Renal cortical epithelial cell (primary cell): Measurements from ENCODE around the gene PDIA6. TPM values are rescaled to one million over a fixed set of nuclear protein-coding genes. Genes with fewer than 3 reads are reported as not detected.

ENCODE experiments used
- DNase-seq: peaks from one replicate; pipeline ENCODE4 v3.0.0-alpha.2; 2011; ENCODE audit warnings: low read depth
- total RNA-seq: library from RNA; depleted of rRNA; stranded (reverse); fragments of >200 nt; gene quantifications from 2 replicates; pipeline ENCODE4 v1.2.3, GENCODE V29; 2014

The PDIA6 gene
- total RNA-seq, 1 donor from 2014 or later = 555 TPM

GRCh38 chr2:10764096-10764785 lies 48.3 kb downstream of the PDIA6 start:
- DNase-seq = no peak

DNA sequence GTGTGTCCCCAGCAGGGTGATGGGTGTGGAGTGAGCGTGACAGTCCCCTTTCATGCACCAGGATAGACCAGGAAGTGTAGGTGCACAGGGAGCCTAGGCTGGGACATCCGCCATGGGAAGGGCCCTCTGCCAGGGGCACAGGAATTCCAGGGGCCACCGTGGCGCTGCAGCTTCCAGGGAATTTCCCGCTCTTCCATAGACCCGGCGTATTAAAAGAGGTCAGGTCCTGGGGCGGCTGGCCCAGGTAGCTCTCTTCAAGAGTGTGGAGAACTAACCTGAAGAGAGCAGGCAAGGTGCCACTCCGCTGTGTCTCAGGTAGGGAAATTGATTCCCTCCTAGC lies 49.2 kb downstream of the PDIA6 start:
- DNase-seq = no peak

- peak; percentile 14 for DNase-seq
Observed at GRCh38 chr2:10762651-10763460, 49.7 kb downstream of the PDIA6 start.

- DNase-seq = no peak
Observed at GRCh38 chr2:10761591-10761990, 51.0 kb downstream of the PDIA6 start.

DNA sequence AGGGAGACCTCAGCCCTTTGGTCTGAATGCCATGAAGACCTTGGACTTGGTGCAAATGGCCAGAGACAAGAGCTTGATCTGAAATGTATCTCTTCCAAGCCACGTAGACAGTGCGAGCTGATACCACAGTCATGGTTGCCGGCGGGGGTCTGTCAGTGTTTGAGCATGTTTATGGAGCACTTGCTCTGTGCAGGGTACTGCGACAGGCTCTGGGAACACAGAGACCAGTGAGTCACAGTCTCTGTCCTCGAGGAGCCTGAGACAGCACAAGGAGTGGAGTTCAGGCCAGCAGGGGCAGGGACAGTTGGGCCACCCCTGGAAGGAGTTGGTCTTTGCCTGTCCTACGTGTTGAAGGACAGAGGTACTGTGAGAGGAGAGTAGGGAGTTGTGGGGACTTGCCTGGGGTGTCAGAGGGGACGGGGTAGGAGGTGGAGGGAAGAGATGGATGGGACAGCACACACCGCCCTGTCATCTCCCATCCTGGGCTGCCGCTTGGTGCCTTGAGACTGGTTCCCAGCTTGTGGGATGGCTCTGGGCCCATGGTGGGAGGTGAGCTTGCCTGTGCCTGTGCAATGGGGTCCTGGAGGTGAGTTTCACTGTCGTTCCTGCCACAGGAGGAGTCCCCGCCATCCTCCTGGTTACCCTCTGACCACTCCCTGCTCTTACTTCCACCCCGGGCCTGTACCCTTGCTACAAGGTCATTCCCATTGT lies 51.6 kb downstream of the PDIA6 start:
- DNase-seq = no peak

DNA sequence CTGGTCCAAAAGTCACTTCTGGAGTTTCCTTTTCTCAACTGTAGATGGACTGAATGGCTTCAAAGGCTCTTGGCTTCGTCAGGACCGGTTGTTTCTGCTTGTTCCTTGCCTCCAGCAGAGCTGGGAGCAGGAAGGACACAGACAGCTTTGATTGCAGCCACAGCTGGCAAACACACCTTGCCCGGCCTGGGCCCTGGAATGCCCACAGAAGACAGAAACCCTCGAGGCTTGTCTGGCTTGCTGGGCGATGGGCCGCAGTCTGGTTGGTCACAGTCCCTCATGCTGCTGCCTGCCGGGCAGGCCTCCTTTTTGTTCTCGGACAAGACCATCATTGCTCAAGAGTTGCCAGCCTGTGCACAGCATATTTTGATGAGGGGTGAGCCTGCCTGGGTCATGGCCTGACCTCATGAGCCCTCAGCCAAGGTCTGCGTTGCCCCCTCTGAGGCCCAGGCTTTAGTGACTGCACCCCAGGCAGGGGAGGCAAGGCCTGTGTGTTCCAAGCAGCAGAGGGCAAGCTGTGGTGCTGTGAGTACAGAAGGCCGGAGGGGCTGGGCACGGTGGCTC lies 53.4 kb downstream of the PDIA6 start:
- no peak for DNase-seq

GRCh38 chr2:10757814-10758286 lies 54.7 kb downstream of the PDIA6 start:
- DNase-seq = no peak

DNA sequence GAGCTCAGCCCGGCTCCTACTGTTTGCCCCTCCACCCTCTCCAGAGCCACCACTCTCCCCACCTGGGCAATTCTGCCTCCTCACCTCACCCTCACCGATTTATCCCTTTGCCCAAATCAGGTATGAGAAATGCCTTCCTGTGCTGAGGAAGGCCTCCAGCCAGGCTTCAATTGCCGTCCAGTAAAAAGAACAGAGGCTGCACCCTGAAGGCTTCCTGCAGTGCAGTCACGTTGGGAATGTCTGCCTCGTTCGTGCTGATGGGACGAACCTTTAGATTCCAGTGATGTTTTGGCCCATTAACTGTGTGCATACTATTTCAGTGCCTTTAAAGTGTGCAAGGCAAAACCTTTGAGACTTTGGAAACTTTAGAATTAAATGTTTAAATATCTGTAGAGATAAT lies 57.0 kb downstream of the PDIA6 start:
- DNase-seq = no peak

GRCh38 chr2:10753876-10754275 lies 58.7 kb downstream of the PDIA6 start:
- DNase-seq = no peak

DNA sequence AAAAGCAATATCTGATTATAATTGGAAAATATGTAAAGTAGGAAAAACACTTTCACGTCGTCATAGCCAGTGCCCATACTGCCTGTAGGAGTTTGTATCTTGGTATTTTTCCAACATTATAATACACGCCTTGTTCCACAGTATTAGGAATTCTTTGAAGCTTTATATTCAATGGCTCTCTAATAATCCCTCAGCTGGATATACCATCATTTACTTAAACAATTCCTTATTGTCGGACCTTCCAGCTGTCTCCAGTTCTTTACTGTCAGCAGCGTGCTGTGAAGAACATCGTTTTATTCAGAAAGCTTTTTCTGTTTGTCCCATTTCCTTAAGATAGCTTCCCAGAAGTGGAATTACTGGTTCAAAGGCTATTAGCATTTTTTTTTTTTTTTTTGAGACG lies 59.4 kb downstream of the PDIA6 start:
- DNase-seq = no peak

DNA sequence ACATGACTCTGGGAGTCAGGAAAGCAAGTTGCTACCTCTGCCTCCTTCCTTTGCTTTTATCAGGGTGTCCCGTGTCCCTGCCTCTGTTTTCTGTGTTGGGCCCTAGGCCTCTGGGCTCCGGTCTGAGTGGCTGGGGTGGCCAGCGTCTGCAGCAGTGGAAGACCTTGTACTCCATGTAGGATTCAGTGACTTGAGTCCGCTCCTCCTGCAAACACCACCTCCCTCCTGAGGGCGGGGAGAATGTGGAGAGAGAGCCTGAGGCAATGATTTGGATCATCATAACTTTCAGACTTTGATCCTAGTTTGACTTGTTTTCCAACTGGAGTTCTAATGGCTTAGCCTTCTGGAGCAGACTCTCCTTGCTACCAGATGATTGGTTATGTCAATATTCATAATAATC lies 60.3 kb downstream of the PDIA6 start:
- DNase-seq = no peak

- DNase-seq = no peak
Observed at GRCh38 chr2:10750610-10751009, 62.0 kb downstream of the PDIA6 start.

DNA sequence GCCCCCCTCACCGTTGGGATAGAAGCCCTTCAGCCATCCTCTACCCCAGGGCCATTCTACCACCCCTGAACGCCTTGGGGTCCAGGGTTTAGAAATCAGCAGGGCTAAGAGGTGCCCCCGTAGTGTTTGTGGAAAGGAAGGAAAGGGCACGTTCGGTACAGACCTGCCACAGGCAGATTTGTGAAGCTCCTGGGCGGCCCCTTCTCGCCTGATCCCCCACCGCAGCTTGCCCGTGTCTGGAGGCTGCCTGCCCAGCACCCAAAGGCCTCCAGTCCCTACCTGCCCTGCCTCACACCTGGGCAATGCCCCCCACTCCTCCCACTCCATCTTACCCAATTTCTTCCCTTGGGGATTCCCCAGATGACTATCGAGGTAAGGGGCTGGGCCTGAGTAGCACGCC lies 69.9 kb downstream of the PDIA6 start:
- no peak for DNase-seq

DNA sequence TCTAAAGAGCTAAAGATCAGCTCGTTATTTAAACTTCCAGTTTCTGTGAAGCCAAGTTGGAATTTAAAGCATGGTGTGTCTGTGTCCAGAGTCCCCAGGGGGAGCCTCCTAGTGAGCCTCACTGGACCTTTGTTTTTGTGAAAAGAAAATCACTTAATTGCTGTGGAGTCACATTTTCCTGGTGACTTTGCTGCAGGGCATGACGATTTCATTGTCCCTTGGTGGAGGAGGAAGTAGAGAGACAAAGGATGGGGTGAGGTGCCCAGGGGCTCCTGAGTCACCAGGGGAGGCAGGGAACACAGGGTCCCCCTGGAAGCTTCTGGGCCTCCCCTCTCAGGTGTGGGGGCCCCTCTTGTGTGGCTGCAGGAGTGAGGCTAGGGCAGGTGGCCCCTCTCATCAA lies 71.4 kb downstream of the PDIA6 start:
- DNase-seq = no peak

GRCh38 chr2:10740226-10740625 lies 72.4 kb downstream of the PDIA6 start:
- no peak for DNase-seq

DNA sequence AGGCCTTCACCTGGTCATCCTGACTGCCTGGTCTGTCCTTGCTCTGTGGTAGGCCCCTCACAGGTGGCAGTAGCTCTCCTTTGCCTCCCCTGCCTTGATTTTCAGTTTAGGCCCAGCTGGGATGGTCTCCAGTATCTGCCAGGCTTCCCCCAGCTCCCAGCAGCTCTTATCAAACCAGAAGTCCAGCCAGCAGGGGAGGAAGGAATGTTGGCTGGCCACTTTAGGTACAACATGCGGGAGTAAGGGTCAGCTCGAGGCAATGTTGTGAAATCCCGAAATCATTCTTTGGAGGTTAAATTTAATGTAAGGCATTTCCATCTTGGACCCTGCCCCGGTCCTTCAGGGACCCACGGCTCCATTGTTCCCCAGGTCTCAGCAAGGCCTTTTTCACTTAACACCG lies 74.4 kb downstream of the PDIA6 start:
- no peak for DNase-seq

DNA sequence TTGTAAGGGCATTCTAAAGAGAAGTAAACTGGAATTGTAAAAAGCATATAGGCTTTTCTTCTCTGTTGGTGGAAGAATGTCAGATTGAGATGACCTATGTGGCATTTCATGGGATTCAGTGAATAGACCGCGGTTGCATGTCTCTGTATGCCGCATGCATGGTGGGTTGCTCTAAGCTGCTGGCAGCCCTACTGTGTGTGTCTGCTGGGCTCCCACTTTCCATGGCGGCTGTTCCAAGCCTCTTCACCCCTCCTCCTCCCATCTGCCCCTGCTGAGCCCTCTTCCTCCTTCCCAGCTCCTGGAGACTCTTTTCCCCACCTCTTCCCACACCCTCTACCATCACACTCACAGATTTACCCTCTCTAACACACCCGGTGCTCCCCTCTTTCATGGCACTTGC lies 78.6 kb downstream of the PDIA6 start:
- peak; percentile 11 for DNase-seq

GRCh38 chr2:10733566-10733925 lies 79.0 kb downstream of the PDIA6 start:
- DNase-seq = no peak
